Glutamatergic neuron (in vitro differentiated cells): ENCODE results near the gene DRG2. TPM values are rescaled to one million over a fixed set of nuclear protein-coding genes. Genes with fewer than 3 reads are reported as not detected.

Experiments used
- DNase-seq: peaks from one replicate; pipeline ENCODE4 v3.0.0; 2022
- H3K27ac Mint-ChIP-seq: one replicate; pipeline ENCODE4 v1.8.0; 2020; ENCODE audit warnings: mild to moderate bottlenecking, mixed read lengths, inconsistent platforms; ENCODE audit not compliant: unreplicated experiment
- H3K27me3 Mint-ChIP-seq: one replicate; pipeline ENCODE4 v1.8.0; 2020; ENCODE audit warnings: mild to moderate bottlenecking, moderate library complexity, mixed read lengths, inconsistent platforms; ENCODE audit not compliant: unreplicated experiment
- H3K36me3 Mint-ChIP-seq: one replicate; pipeline ENCODE4 v1.8.0; 2020; ENCODE audit warnings: mild to moderate bottlenecking, mixed read lengths, inconsistent platforms; ENCODE audit not compliant: unreplicated experiment
- H3K4me1 Mint-ChIP-seq: one replicate; pipeline ENCODE4 v1.8.0; 2020; ENCODE audit warnings: mild to moderate bottlenecking, low read depth, mixed read lengths, inconsistent platforms; ENCODE audit not compliant: unreplicated experiment
- H3K4me3 Mint-ChIP-seq: one replicate; pipeline ENCODE4 v1.8.0; 2020; ENCODE audit warnings: mild to moderate bottlenecking, mixed read lengths, inconsistent platforms; ENCODE audit not compliant: unreplicated experiment
- H3K9me3 Mint-ChIP-seq: one replicate; pipeline ENCODE4 v1.8.0; 2020; ENCODE audit warnings: mild to moderate bottlenecking, moderate library complexity, mixed read lengths, inconsistent platforms; ENCODE audit not compliant: unreplicated experiment
- CTCF ChIP-seq: fragments of 200-600 bp; sonication (generic); IDR thresholded peaks from one replicate; pipeline ENCODE4 v1.5.0; 2021; ENCODE audit not compliant: partially characterized antibody, unreplicated experiment
- long read RNA-seq: library from polyadenylated mRNA; unstranded; transcript quantifications from one replicate; pipeline ENCODE4 v2.0.0, GENCODE V29; 2020; ENCODE audit not compliant: unreplicated experiment
- total RNA-seq: library from RNA; stranded (reverse); fragmentation: NEBNext Ultra II Directional; extraction: Animal tissue kit (Norgen Biotek cat#: 25700); gene quantifications from one replicate; pipeline ENCODE4 v1.2.1, GENCODE V29; 2021; ENCODE audit not compliant: unreplicated experiment

The DRG2 gene
- 37.1 TPM for total RNA-seq
- long read RNA-seq, transcript DRG2-201 (13 exons, 1,964 nt) = major isoform, 22 of 34 reads
- long read RNA-seq, partial matches to known transcripts = 1 of 34 reads
- long read RNA-seq, other reads (novel, unspliced or antisense) = 9 of 34 reads

- peak within 1 kb of the TSS; percentile 67 for H3K27ac Mint-ChIP-seq
Measured at GRCh38 chr17:18087610-18088491, at the start of gene DRG2. Gene DRG2 (plus strand): TSS chr17:18087948. CDS start chr17:18088024, 76 bp downstream.

GRCh38 chr17:18038149-18038850 lies 49.4 kb upstream of the DRG2 start:
- Mint-ChIP-seq H3K4me3 (peak overlapping the region; percentile 99), H3K9me3 (peaks cover 11% of the 10 kb centered on the region), H3K27me3 (peaks cover 5% of the 10 kb centered on the region), H3K4me1 (peaks cover 24% of the 10 kb centered on the region), H3K36me3 (peaks cover 5% of the 10 kb centered on the region), H3K27ac (no peak overlapping the region)
- DNase-seq = no peak
- TF ChIP-seq CTCF = no peak

More at GRCh38 chr17:18087610-18088491, at the start of gene DRG2:
- peaks cover 6% of the 10 kb centered on the region for H3K4me1 Mint-ChIP-seq
- peak; percentile 96 for DNase-seq
- TF ChIP-seq CTCF = no peak
- peaks cover 4% of the 10 kb centered on the region for H3K27me3 Mint-ChIP-seq
- no peaks in the 10 kb centered on the region for H3K36me3 Mint-ChIP-seq
- peak within 1 kb of the TSS; percentile 98 for H3K4me3 Mint-ChIP-seq
- H3K9me3 Mint-ChIP-seq = peaks cover 5% of the 10 kb centered on the region

GRCh38 chr17:18038861-18039534 lies 48.8 kb upstream of the DRG2 start, which contains the start of the genes ATPAF2 and GID4:
Gene ATPAF2 (minus strand): TSS chr17:18039168. CDS start chr17:18039013, 155 bp downstream.
Gene GID4 (plus strand): TSS chr17:18039408. CDS start chr17:18039465, 57 bp downstream.
- no peak for TF ChIP-seq CTCF
- Mint-ChIP-seq H3K27me3 (peaks cover 5% of the 10 kb centered on the region), H3K27ac (peak within 1 kb of the TSS; percentile 94), H3K36me3 (peaks cover 5% of the 10 kb centered on the region), H3K4me3 (peak within 1 kb of the TSS; percentile 99), H3K9me3 (peaks cover 11% of the 10 kb centered on the region), H3K4me1 (peaks cover 24% of the 10 kb centered on the region)
- DNase-seq = peak; percentile 100

- H3K9me3 Mint-ChIP-seq = peaks cover 11% of the 10 kb centered on the region
- peak overlapping the region; percentile 94 for H3K27ac Mint-ChIP-seq
- peaks cover 24% of the 10 kb centered on the region for H3K4me1 Mint-ChIP-seq
- peaks cover 4% of the 10 kb centered on the region for H3K27me3 Mint-ChIP-seq
- no peak for TF ChIP-seq CTCF
- peaks cover 5% of the 10 kb centered on the region for H3K36me3 Mint-ChIP-seq
- DNase-seq = peak; percentile 62
- H3K4me3 Mint-ChIP-seq = peak overlapping the region; percentile 99
Measured at GRCh38 chr17:18039535-18040260, 48.0 kb upstream of the DRG2 start.
